DOHH2 (cell line): ENCODE measurements around the gene LIMS4.
"Not testable (repeated sequence)": the region's sequence is repeated elsewhere in the genome, so short reads cannot be mapped to it uniquely, and the experiment has no call there.

ENCODE experiments used
- EZH2phosphoT487 ChIP-seq: fragments of 200-600 bp; sonication (generic); IDR thresholded peaks from 2 replicates; pipeline ENCODE4 v1.6.1; 2017; ENCODE audit warnings: borderline replicate concordance, mild to moderate bottlenecking, antibody characterized with exemption, low read length, moderate library complexity, mixed read lengths
- TF ChIP-seq, protein P1 (sequence below): fragments of 200-600 bp; sonication (generic); IDR thresholded peaks from one replicate; pipeline ENCODE4 v1.5.1; 2014; ENCODE audit warnings: antibody characterized with exemption, mild to moderate bottlenecking, low read depth, low read length; ENCODE audit not compliant: poor library complexity, severe bottlenecking

- TF ChIP-seq, protein P1, sequence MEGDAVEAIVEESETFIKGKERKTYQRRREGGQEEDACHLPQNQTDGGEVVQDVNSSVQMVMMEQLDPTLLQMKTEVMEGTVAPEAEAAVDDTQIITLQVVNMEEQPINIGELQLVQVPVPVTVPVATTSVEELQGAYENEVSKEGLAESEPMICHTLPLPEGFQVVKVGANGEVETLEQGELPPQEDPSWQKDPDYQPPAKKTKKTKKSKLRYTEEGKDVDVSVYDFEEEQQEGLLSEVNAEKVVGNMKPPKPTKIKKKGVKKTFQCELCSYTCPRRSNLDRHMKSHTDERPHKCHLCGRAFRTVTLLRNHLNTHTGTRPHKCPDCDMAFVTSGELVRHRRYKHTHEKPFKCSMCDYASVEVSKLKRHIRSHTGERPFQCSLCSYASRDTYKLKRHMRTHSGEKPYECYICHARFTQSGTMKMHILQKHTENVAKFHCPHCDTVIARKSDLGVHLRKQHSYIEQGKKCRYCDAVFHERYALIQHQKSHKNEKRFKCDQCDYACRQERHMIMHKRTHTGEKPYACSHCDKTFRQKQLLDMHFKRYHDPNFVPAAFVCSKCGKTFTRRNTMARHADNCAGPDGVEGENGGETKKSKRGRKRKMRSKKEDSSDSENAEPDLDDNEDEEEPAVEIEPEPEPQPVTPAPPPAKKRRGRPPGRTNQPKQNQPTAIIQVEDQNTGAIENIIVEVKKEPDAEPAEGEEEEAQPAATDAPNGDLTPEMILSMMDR: not testable (repeated sequence)
- TF ChIP-seq EZH2phosphoT487: not testable (repeated sequence)
These were observed 26.0 kb downstream of the LIMS4 start for GRCh38 chr2:110446644-110447043.
